22Rv1 (cell line): ENCODE measurements around the gene DIPK1B.

Experiments
- CTCF ChIP-seq: fragments of 450-650 bp; IDR thresholded peaks from 2 replicates; pipeline ENCODE4 v1.5.1; 2017; ENCODE audit warnings: mild to moderate bottlenecking
- ZFX ChIP-seq: fragments of 450-650 bp; IDR thresholded peaks from 2 replicates; pipeline ENCODE4 v1.6.1; 2017; ENCODE audit warnings: antibody characterized with exemption, borderline replicate concordance

GRCh38 chr9:136726118-136726517, 13.7 kb downstream of the DIPK1B start:
- TF ChIP-seq CTCF (no peak), ZFX (no peak)
